ENCODE data around the gene BLOC1S5.
A peak's percentile ranks its signal among the peaks of the same experiment; 100 is the strongest.

BLOC1S5 gene

DNA sequence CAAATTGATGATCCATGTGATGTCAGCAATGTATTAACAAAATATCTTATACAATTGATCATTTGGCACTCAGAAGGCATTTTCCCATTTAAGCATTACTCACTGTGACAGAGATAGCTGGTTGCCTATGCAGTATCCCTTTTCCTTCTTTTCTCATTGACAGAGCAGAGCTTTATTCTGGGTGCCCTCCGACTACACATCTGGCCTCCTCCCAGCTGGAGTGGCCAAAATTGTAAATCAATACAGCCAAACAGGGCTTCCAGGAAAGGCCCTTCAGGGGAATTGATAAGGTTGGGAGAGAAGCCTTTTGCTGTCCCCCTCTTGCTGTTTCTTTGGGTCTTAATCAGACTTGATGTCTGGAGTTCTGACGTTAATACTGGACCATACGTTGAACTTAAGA lies 9.6 kb upstream of the BLOC1S5 start:
- no peak for DNase-seq
- ATAC-seq (replicated peaks) = no peak
- Mint-ChIP-seq H3K27me3 (no peaks in the 10 kb centered on the region), H3K36me3 (ENCODE audit: insufficient read depth) (peaks cover 3% of the 10 kb centered on the region), H3K9me3 (no peaks in the 10 kb centered on the region), H3K4me3 (no peak overlapping the region), H3K4me1 (ENCODE audit: low read depth in 2 of 2) (no peaks in the 10 kb centered on the region), H3K27ac (no peak overlapping the region)

DNA sequence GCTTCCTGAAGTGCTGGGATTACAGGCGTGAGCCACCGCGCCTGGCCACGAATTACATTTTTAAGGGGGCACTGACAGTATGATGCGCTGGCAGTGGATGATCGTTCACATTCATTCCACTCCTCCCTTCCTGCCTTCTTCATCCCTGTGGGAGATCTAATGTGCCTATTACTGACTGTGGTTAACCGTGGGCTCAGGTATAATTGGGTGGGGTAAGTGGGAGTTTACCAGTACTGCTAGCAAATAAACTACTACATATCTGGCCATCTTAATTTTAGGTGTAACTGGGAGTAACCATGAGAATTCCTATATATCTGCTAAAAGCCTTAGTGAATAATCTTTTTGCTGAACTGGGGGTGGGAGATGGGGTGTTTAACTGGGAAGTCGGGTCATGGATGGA lies 6.5 kb upstream of the BLOC1S5 start:
- H3K4me3 Mint-ChIP-seq = no peak overlapping the region
- peaks cover 0 to 4% of the 10 kb centered on the region in 2 donors for H3K4me1 Mint-ChIP-seq (ENCODE audit: low read depth in 2 of 2)
- ATAC-seq (replicated peaks) (no peak), DNase-seq (no peak)
- H3K36me3 Mint-ChIP-seq (ENCODE audit: insufficient read depth) = no peaks in the 10 kb centered on the region
- no peak overlapping the region for H3K27ac Mint-ChIP-seq
- no peaks in the 10 kb centered on the region for H3K27me3 Mint-ChIP-seq
- no peaks in the 10 kb centered on the region for H3K9me3 Mint-ChIP-seq

DNA sequence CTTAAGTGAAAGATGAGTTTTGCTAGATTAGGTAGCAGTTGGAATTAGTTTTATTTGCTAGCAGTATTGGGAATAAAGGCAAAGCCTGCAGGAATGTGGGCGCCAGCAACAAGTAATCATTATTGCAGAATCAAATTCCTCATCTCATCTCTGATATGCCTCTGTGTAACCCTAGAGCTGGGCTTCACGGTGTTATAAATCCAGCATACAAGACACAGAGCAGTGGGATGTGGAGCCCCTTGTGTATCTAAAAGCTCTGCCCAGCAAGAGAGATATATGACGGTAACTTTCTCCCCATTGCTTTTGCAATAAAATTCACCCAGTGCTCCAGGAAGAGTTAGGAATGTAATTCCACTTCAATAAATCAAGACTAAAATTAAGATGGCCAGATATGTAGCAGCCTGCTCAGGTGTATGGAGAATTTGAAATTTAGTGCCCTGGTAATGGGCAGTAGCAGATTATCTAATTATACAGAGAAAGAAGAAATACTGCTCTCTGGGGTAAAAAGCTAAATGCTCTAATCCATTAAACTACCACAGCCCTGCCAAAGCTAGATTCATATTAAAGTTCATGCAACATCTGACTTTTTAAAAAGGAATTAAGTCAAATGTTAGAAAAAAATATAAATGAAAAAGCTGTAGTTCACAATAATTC lies 5.6 kb upstream of the BLOC1S5 start:
- no peak for ATAC-seq (replicated peaks)
- Mint-ChIP-seq H3K9me3 (no peaks in the 10 kb centered on the region), H3K4me3 (no peak overlapping the region), H3K36me3 (ENCODE audit: insufficient read depth) (no peaks in the 10 kb centered on the region), H3K27me3 (no peaks in the 10 kb centered on the region), H3K4me1 (ENCODE audit: low read depth in 2 of 2) (peaks cover 4 to 14% of the 10 kb centered on the region in 2 donors), H3K27ac (no peak overlapping the region)
- no peak for DNase-seq

DNA sequence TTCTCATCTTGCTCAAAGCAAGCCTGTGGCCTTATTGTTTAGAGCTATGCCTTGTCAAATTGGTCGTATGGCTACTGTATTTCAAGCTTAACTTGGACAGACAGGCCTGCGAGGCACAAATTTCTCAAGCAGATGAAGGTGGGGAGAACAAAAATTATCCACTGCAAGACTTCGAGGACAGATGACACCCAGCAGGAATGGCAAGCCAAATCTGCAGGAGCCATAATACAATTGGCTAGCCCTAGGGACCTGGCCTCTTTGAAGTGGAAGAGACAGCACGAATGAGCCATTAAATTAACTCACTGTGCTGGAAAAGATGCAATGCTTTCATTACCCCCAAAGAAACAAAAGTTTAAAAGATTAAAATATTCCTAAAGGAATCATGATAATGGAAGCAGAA lies 5.0 kb upstream of the BLOC1S5 start:
- Mint-ChIP-seq H3K36me3 (ENCODE audit: insufficient read depth) (peaks cover 6% of the 10 kb centered on the region), H3K4me1 (ENCODE audit: low read depth in 2 of 2) (peaks cover 4 to 17% of the 10 kb centered on the region in 2 donors), H3K27ac (no peak overlapping the region), H3K9me3 (no peaks in the 10 kb centered on the region), H3K4me3 (no peak overlapping the region), H3K27me3 (no peaks in the 10 kb centered on the region)
- DNase-seq = no peak
- no peak for ATAC-seq (replicated peaks)

DNA sequence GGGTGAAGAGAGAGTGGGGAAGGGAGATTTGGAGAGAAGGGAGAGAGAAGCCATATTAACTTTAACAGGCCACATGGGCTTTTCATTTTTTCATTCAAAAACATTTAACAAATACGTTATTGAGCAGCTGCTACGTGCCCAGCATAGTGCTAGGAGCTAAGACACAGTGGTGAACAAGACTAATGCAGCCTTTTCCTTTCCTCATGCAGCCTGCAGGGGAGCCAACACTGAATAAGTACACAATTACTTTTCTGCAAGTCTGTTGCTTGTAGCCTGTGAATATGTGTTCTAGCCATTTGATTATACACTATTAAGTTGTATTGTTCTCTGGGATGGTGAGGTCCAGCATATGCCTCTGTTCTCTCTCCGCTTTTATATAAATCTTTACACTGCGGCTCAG lies 1.9 kb upstream of the BLOC1S5 start:
- Mint-ChIP-seq H3K27ac (peak overlapping the region in 1 of 2 donors; percentile 95), H3K4me3 (no peak overlapping the region), H3K27me3 (no peaks in the 10 kb centered on the region), H3K4me1 (ENCODE audit: low read depth in 2 of 2) (peaks cover 4 to 25% of the 10 kb centered on the region in 2 donors), H3K9me3 (no peaks in the 10 kb centered on the region), H3K36me3 (ENCODE audit: insufficient read depth) (peaks cover 17% of the 10 kb centered on the region)
- ATAC-seq (replicated peaks) (no peak), DNase-seq (no peak)

DNA sequence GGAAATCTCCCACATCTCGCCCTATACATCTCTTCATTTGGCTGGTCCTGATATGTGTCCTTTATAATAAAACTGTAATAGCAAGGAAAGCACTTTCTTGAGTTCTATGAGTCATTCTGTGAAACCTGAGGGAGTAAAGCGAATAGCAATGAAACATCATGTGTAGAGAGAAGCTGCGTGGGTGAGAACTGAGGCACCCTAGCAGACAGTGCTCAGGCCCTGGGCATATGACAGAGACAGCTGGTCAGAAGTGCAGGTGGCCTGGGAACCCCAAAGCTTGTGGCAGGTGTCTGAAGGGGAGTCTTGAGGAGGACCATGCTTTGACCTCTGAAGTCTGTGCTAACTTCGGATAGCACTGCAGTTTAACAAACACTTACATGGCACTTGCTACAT lies 1.3 kb upstream of the BLOC1S5 start:
- Mint-ChIP-seq H3K4me1 (ENCODE audit: low read depth in 2 of 2) (peaks cover 4 to 25% of the 10 kb centered on the region in 2 donors), H3K27me3 (no peaks in the 10 kb centered on the region), H3K27ac (peak overlapping the region; percentile 95 to 96), H3K36me3 (ENCODE audit: insufficient read depth) (peaks cover 17% of the 10 kb centered on the region), H3K4me3 (peak overlapping the region in 1 of 2 donors; percentile 93), H3K9me3 (no peaks in the 10 kb centered on the region)
- no peak for ATAC-seq (replicated peaks)
- no peak for DNase-seq

DNA sequence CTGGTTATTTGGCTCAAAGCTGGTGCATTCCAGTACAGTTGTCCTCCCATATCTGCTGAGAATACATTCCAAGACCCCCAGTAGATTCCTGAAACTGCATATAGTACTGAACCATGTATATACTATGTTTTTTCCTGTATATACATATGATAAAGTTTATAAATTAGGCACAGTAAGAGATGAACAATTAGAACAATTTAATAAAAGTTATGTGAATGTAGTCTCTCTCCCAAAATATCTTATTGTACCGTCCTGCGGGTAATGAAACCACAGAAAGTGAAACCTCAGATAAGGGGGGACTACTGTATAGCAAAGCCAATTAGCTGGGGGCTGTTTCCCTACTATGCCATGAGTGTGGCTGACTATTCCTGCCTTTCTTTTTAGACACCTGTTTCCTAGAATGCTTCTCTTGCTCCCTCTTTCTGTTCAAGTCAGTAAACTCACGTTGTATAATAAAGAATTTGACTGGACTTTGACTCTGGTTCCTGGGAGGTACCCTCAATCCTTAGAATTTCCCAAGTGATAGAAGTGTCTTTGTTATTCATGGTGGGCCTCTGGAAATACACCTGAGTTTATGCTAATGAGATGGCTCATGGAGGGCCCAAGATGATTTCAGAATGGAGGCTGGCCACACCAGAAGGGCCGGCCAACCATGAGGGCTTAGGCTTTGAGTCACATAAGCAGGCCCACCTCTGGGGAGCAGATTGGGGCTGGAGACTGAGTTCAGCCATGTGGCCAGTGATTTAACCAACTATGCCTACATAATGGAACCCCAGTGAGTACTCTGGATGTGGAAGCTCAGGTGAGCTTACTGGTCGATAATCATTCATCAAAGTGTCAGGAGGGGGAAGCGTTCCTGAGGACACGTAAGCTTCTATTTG lies 689 bp upstream of the BLOC1S5 start:
- DNase-seq = no peak
- H3K9me3 Mint-ChIP-seq = no peaks in the 10 kb centered on the region
- no peaks in the 10 kb centered on the region for H3K27me3 Mint-ChIP-seq
- H3K36me3 Mint-ChIP-seq (ENCODE audit: insufficient read depth) = peaks cover 17% of the 10 kb centered on the region
- ATAC-seq (replicated peaks) = no peak
- peak overlapping the region; percentile 93 to 94 for H3K4me3 Mint-ChIP-seq
- H3K4me1 Mint-ChIP-seq (ENCODE audit: low read depth in 2 of 2) = peaks cover 8 to 25% of the 10 kb centered on the region in 2 donors
- peak overlapping the region; percentile 95 to 96 for H3K27ac Mint-ChIP-seq

DNA sequence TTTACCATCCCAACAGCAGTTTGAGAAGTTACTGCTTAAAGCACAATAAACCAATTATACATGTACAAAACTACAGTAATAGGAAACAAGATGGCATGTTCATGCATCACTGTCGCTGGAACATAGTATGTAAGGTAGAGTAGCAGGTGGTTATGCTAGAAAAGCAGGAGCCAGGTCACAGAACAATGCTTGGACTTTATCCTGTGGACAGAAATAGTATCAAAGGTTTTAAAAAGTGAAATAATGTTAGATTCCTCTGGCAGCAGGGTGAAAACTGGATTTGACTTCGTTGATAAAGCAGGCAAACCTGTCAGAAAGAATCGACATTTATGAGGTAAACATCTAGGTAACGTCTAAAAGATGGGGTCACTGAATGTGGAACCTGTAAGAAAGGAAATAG lies 2.5 kb downstream of the BLOC1S5 start:
- no peak overlapping the region for H3K4me3 Mint-ChIP-seq
- peaks cover 21% of the 10 kb centered on the region for H3K36me3 Mint-ChIP-seq (ENCODE audit: insufficient read depth)
- no peaks in the 10 kb centered on the region for H3K9me3 Mint-ChIP-seq
- no peak for ATAC-seq (replicated peaks)
- peaks cover 8 to 25% of the 10 kb centered on the region in 2 donors for H3K4me1 Mint-ChIP-seq (ENCODE audit: low read depth in 2 of 2)
- no peak for DNase-seq
- no peaks in the 10 kb centered on the region for H3K27me3 Mint-ChIP-seq
- no peak overlapping the region for H3K27ac Mint-ChIP-seq

DNA sequence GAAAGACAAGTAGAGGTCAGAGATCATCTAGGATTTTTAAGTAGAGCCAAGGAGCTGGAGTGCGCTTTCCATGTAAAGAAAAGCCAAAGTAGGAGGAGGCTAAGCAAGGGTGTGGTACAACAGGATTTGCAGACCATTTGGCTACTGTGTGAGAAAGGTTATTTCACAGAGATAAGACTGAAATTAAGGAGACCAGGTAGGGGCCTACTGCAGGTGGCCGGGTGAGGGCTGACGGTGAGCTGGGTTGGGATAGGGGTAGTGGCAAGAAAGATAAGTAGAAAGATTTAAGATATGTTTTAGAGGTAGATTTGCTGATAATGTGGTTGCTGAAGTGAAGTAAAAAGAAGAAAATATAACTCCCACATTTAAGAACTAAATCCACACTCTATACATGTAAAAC lies 3.8 kb downstream of the BLOC1S5 start:
- no peak for ATAC-seq (replicated peaks)
- Mint-ChIP-seq H3K36me3 (ENCODE audit: insufficient read depth) (peaks cover 26% of the 10 kb centered on the region), H3K4me1 (ENCODE audit: low read depth in 2 of 2) (peaks cover 10 to 18% of the 10 kb centered on the region in 2 donors)

DNA sequence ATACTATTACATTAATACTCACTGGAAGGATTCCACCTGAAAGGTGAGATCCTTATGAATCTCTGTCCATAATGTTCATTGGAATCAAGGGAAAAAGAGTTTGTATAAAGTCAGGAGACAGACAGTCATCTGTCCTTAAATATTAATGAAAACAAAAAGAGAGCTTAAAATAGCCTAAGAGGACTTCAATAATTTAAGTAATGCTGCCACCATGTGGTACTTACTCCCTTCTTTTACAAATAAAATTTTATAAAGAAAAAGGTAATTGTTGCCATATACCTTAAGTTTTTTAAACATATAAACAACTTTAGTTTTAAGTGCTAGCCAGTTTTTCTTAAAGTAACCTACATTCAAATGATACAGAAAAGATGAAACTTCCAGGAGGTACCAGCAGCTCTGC lies 5.1 kb downstream of the BLOC1S5 start:
- DNase-seq = no peak

More for the DNA sequence above, 3.8 kb downstream of the BLOC1S5 start:
- Mint-ChIP-seq H3K4me3 (no peak overlapping the region), H3K9me3 (no peaks in the 10 kb centered on the region), H3K27ac (peak overlapping the region in 1 of 2 donors; percentile 74), H3K27me3 (no peaks in the 10 kb centered on the region)
- no peak for DNase-seq

DNA sequence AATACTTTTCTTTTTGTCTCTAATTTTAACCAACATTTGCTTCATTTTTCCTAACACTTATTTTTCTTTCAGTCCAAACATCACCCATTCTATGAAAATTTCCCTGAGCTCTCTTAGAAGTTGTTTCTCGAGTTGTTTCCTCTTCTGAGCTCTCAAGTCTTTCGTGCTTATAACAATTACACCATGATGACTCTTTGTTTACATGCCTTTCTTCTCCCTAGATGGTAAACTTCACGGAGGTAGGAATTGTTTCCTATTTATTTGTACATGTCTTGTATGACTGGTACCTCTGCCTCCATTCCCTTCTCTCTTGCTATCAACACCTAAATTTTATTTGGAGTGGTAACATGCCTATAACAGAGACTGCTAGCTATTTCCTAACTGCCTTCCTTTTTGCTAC lies 6.4 kb downstream of the BLOC1S5 start:
- H3K27me3 Mint-ChIP-seq = no peaks in the 10 kb centered on the region
- ATAC-seq (replicated peaks) = no peak
- no peak overlapping the region for H3K4me3 Mint-ChIP-seq
- H3K27ac Mint-ChIP-seq = no peak overlapping the region
- no peaks in the 10 kb centered on the region for H3K9me3 Mint-ChIP-seq
- peaks cover 16% of the 10 kb centered on the region for H3K36me3 Mint-ChIP-seq (ENCODE audit: insufficient read depth)
- no peak for DNase-seq
- H3K4me1 Mint-ChIP-seq (ENCODE audit: low read depth in 2 of 2) = peaks cover 0 to 5% of the 10 kb centered on the region in 2 donors

More for the DNA sequence above, 5.1 kb downstream of the BLOC1S5 start:
- H3K4me1 Mint-ChIP-seq (ENCODE audit: low read depth in 2 of 2) = peaks cover 5 to 8% of the 10 kb centered on the region in 2 donors
- no peaks in the 10 kb centered on the region for H3K9me3 Mint-ChIP-seq
- H3K4me3 Mint-ChIP-seq = no peak overlapping the region
- H3K27ac Mint-ChIP-seq = no peak overlapping the region
- ATAC-seq (replicated peaks) = no peak
- peaks cover 20% of the 10 kb centered on the region for H3K36me3 Mint-ChIP-seq (ENCODE audit: insufficient read depth)
- H3K27me3 Mint-ChIP-seq = no peaks in the 10 kb centered on the region

DNA sequence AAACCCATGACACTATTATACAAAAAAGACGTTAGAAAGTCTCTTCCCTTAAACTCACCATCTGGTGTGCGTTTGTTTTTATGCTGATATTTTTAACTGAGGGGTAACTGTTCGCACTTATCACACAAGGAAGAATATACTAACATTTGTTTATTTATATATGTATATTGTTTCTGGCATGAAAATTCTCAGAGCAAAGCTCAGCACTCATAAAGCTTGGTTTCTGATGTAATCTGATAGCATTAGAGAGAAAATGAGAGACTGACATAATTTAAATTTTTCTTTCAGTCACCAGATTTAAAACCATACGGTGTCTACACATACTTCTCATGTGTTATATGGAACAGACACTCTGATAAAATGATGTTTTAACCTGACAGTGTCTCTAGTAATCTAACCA lies 6.9 kb downstream of the BLOC1S5 start:
- ATAC-seq (replicated peaks) (no peak), DNase-seq (no peak)
- H3K4me3 Mint-ChIP-seq = no peak overlapping the region
- H3K4me1 Mint-ChIP-seq (ENCODE audit: low read depth in 2 of 2) = peaks cover 0 to 5% of the 10 kb centered on the region in 2 donors
- H3K9me3 Mint-ChIP-seq = no peaks in the 10 kb centered on the region
- H3K27me3 Mint-ChIP-seq = no peaks in the 10 kb centered on the region
- peaks cover 10% of the 10 kb centered on the region for H3K36me3 Mint-ChIP-seq (ENCODE audit: insufficient read depth)
- no peak overlapping the region for H3K27ac Mint-ChIP-seq

DNA sequence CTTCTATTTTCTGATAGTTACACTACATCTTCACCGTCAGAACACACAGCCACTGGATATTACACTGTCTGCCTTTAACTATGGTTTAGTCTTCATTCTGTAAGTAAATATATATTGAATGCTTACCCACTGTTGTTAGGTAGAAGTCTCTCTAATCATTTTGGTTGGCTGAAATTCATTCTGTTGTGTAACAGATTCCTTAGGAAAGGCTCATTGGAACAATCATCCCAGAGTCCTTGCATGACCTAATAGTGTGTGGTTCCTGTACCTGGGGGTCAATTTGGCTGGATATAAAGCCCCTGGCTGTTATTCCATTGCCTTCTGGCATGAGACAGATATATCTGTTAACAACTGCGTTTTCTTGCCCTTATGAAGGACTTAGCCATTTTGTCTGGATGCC lies 9.9 kb downstream of the BLOC1S5 start:
- peaks cover 16% of the 10 kb centered on the region for H3K36me3 Mint-ChIP-seq (ENCODE audit: insufficient read depth)
- H3K9me3 Mint-ChIP-seq = no peaks in the 10 kb centered on the region
- no peak overlapping the region for H3K4me3 Mint-ChIP-seq
- H3K27ac Mint-ChIP-seq = no peak overlapping the region
- no peaks in the 10 kb centered on the region for H3K27me3 Mint-ChIP-seq
- H3K4me1 Mint-ChIP-seq (ENCODE audit: low read depth in 2 of 2) = peaks cover 3 to 4% of the 10 kb centered on the region in 2 donors
- DNase-seq (no peak), ATAC-seq (replicated peaks) (no peak)
